ENCODE measurements around the gene ELF4. TPM values are rescaled to one million over a fixed set of nuclear protein-coding genes. Genes with fewer than 3 reads are reported as not detected.
A peak's percentile ranks its signal among the peaks of the same experiment; 100 is the strongest.

The ELF4 gene
- total RNA-seq, 6 experiments from 2014 or later = 0.80 to 2.8 (median 1.6) TPM

DNA sequence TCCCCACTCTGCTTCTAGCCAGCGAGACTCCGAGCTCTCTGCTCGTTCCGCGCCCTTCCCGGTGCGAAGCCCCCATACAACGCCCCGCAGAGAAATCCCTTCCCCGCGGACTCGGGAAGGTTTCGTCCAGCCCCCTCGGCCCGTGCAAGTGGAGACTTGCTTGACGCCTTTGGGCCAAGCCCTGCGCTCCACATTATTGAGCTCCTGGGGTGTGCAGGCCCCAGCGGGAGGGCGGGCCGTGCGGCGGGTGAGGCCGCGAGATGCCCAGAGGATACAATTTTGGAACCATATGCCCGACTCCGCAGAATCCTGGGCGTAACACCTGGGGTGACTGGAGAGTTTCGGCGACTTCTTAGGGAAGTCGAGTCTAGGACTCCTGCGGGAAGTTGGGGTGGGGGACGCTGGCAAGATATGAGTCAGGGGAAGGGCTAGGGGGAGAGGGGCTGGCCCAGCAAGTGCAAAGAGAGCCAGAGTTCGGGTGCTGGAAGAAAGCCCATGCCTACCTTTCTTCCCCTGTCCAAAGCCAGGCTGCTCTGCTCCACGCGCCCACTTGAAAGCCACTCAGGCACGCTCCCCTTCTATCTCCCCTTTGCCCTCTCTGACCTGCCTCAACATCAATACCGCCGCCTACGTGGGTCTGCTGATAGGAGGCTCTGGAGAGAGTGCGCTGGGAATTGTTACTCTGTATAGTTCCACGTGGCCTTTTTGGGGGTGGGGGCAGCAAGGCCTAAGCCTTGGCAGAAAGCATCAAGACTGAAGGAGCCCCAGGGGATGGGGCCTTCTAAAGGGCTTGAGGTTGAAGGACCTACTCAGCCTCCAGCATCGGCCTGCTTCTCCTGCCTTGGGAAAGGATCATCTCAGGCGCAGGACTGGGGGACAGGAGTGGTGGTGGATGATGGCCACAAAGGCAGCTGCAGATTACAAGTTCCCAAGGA, 1.2 kb upstream of the ELF4 start:
- intact Hi-C loops (cut with DNase I) = no loop called here
- H3K36me3 ChIP-seq = no peaks in the 10 kb centered on the region
- H3K4me1 ChIP-seq = no peaks in the 10 kb centered on the region
- H3K27me3 ChIP-seq = no peaks in the 10 kb centered on the region
- ATAC-seq (no peak), DNase-seq (no peak)
- peak overlapping the region in 1 of 3 donors; percentile 16 for H3K4me3 ChIP-seq
- 59% methylated on average over 34 of the region's 43 CpGs for WGBS (ENCODE audit: insufficient coverage, low coverage, low lambda C conversion rate, missing lambda C conversion rate)
- no peaks in the 10 kb centered on the region for H3K9me3 ChIP-seq
- TF ChIP-seq, protein P1, sequence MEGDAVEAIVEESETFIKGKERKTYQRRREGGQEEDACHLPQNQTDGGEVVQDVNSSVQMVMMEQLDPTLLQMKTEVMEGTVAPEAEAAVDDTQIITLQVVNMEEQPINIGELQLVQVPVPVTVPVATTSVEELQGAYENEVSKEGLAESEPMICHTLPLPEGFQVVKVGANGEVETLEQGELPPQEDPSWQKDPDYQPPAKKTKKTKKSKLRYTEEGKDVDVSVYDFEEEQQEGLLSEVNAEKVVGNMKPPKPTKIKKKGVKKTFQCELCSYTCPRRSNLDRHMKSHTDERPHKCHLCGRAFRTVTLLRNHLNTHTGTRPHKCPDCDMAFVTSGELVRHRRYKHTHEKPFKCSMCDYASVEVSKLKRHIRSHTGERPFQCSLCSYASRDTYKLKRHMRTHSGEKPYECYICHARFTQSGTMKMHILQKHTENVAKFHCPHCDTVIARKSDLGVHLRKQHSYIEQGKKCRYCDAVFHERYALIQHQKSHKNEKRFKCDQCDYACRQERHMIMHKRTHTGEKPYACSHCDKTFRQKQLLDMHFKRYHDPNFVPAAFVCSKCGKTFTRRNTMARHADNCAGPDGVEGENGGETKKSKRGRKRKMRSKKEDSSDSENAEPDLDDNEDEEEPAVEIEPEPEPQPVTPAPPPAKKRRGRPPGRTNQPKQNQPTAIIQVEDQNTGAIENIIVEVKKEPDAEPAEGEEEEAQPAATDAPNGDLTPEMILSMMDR (IDR thresholded peaks at IDR 0.05) = no peak
- no peak for TF ChIP-seq POLR2A (IDR thresholded peaks at IDR 0.05)
- no peak overlapping the region for H3K27ac ChIP-seq

DNA sequence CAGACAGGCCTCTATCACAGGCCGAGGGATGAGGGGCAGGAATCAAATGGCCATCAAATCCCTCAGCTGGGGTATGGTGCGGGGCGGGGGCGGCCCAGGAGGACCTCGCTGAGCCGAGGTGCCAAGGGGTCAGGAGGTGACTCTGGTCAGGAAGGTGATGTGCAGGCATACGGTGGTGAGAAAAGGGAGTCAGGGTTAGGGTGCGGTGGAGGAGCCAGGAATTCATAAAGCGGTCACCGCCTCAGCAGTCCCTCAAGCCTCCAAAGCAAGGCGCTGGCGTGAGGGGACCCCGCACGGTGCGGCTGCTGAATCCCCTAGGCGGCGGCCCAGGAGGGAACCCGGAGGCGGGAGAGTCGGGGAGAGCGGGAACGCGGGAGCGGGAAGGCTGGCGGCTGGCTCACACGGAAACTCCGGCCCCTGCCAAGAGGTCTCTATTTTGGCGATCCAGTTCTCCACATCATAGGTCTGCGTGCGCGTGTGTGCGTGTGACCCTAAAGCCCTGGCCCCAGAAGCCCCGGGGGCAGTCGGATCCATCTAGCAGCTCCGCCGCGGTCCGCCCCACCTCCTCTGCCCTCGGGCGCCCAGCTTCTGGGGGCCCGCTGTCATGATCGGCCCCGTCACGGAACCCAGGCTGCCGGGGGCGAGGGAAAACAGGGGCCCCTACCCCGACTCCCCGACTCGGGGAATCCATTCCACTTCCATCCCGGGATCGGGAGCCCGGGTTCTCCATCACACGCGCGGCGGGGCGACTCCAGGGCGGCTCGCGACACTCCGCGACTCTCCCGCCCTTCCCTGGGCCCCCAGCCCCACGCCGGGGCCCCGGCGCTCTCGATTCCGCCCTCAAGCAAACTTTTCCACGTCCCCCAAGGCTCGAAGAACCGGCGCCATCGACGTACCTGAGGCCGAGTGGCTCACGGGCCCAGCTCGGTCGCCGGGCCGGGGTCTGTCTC, 593 bp downstream of the ELF4 start:
- ATAC-seq (peak; percentile 5 to 10 (median 7)), DNase-seq (no peak)
- intact Hi-C loops (cut with DNase I) = no loop called here
- no peak for TF ChIP-seq POLR2A (IDR thresholded peaks at IDR 0.05)
- TF ChIP-seq, protein P1 (IDR thresholded peaks at IDR 0.05) = no peak
- Histone ChIP-seq H3K4me1 (no peaks in the 10 kb centered on the region), H3K27ac (peak overlapping the region in 2 of 3 donors; percentile 51 to 77), H3K9me3 (no peaks in the 10 kb centered on the region), H3K36me3 (no peaks in the 10 kb centered on the region), H3K4me3 (peak overlapping the region; percentile 38 to 46 (median 43)), H3K27me3 (no peaks in the 10 kb centered on the region)
- 56% methylated on average over 46 of the region's 81 CpGs for WGBS (ENCODE audit: insufficient coverage, low coverage, low lambda C conversion rate, missing lambda C conversion rate)

DNA sequence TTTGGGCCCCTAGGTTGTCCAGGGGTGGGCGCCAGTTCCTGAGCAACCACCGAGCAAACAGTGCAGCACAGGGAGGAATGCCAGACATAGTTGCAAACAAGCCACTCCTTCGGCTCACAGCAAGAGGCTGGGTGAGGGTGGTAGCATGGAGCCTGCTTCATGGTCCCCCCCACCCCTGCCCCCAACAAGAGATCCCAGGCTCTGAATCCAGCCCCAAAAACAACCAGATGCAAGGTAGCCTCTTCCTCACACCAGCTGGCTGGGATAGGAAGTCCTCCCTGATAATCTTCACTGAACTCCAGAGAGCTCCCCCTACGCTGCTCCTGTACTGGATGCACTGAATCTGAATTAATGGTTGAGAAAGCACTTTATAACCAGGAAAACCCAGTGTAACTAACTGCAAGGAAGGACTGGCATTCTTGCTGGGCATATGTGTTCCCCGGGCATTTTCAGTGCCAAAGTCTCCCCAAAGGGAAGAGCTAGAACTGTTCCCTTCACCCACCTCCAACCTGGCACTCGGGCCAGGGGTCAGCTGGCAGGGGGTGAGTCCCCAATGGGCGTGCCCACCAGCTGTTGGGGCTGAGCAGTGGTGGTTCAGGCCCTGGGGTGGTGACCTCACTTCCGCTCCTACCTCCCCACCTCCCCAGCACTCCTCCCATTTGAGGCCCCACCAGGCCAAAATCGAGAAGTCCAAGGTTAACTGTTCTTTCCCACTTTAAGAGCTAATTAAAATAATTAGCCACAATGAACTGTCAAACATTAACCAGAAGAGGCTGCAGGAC, 1.5 kb downstream of the ELF4 start:
- intact Hi-C loops (cut with DNase I) = no loop called here
- DNase-seq (no peak), ATAC-seq (peak; percentile 45 to 53 (median 50))
- peak overlapping the region in 2 of 3 donors; percentile 38 to 46 for H3K4me3 ChIP-seq
- no peaks in the 10 kb centered on the region for H3K27me3 ChIP-seq
- no peaks in the 10 kb centered on the region for H3K36me3 ChIP-seq
- WGBS (ENCODE audit: insufficient coverage, low coverage, low lambda C conversion rate, missing lambda C conversion rate) = 30% methylated on average over 5 of the region's 9 CpGs
- H3K4me1 ChIP-seq = no peaks in the 10 kb centered on the region
- no peaks in the 10 kb centered on the region for H3K9me3 ChIP-seq
- H3K27ac ChIP-seq = peak overlapping the region in 2 of 3 donors; percentile 51 to 77
- TF ChIP-seq, protein P1 (IDR thresholded peaks at IDR 0.05) = no peak
- no peak for TF ChIP-seq POLR2A (IDR thresholded peaks at IDR 0.05)

DNA sequence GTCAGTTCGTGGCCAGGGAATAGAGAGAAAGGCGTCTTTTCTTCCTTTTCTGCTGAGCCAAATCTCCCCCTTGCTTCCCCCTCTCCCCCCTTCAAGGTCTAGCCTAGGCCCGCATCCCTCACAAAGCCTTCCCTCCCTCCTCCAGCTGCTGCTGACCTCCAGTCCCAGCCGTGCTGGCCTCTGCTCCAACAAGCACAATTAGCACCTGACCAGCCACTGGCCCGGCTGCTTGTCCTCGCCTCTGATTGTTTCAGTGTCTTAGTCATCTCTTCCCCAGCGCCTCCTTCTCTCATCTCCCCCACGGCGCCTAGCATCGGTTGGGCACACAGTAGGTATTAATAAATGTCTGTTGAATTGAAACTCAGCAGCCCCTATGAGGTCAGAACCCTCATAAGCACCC, 4.2 kb downstream of the ELF4 start:
- DNase-seq (peak in 1 of 3 donors; percentile 41), ATAC-seq (no peak)
- intact Hi-C loops (cut with DNase I) = no loop called here
- no peak for TF ChIP-seq POLR2A (IDR thresholded peaks at IDR 0.05)
- TF ChIP-seq, protein P1 (IDR thresholded peaks at IDR 0.05) = no peak
- 44% methylated on average over 6 of the region's 10 CpGs for WGBS (ENCODE audit: insufficient coverage, low coverage, low lambda C conversion rate, missing lambda C conversion rate)
- H3K27me3 ChIP-seq = no peaks in the 10 kb centered on the region
- H3K9me3 ChIP-seq = no peaks in the 10 kb centered on the region
- H3K4me3 ChIP-seq = no peak overlapping the region
- no peaks in the 10 kb centered on the region for H3K4me1 ChIP-seq
- H3K36me3 ChIP-seq = no peaks in the 10 kb centered on the region
- no peak overlapping the region for H3K27ac ChIP-seq

Measured in right lobe of liver (tissue), 6 donors.